K562 (cell line): ENCODE results near the gene ZBP1. TPM values are rescaled to one million over a fixed set of nuclear protein-coding genes. Genes with fewer than 3 reads are reported as not detected.

Experiments used
- ATF1 ChIP-seq, 2 experiments: fragments of 450-650 bp in 1 of 2; IDR thresholded peaks; 2 replicates each; pipeline ENCODE4 v1.6.1; 2016; ENCODE audit warnings: missing compliant biosample characterization in 1 of 2, missing genetic modification characterization in 1 of 2
- CBFA2T2 ChIP-seq: fragments of 450-650 bp; conservative IDR thresholded peaks from 2 replicates; pipeline ENCODE4 v1.6.1; 2017; ENCODE audit warnings: mild to moderate bottlenecking
- CBFA2T3 ChIP-seq: fragments of 450-650 bp; IDR thresholded peaks from 2 replicates; pipeline ENCODE4 v1.6.1; 2017
- CREM ChIP-seq: IDR thresholded peaks from 2 replicates; pipeline ENCODE4 v1.6.1; 2014; ENCODE audit warnings: antibody characterized with exemption, low read depth
- HDAC2 ChIP-seq: fragments of 450-650 bp; IDR thresholded peaks from 2 replicates; pipeline ENCODE4 v1.6.1; 2016; ENCODE audit warnings: mild to moderate bottlenecking
- SRF ChIP-seq, 2 experiments: fragments of 250-450, 450-650 bp in 1 of 2; sonication (Bioruptor Pico) in 1 of 2; sonication (generic) in 1 of 2; formaldehyde crosslinking; IDR thresholded peaks; 2 replicates each; pipeline versions ENCODE4 v1.5.0 to v1.5.1; 2020 to 2022; ENCODE audit warnings: mild to moderate bottlenecking in 1 of 2, missing genetic modification reagents in 1 of 2
- polyA plus RNA-seq, 8 experiments: library from polyadenylated mRNA; depleted of rRNA in 4 of 8; stranded (reverse) in 5 of 8; unstranded in 3 of 8; fragments of >200 nt; fragmentation: Nextera tagmentation in 2 of 8; fragmentation: Illumina TruSeq in 1 of 8; extraction: Ambion mirVana in 2 of 8; extraction: Trizol in 1 of 8; gene quantifications; 2 replicates each; pipeline versions ENCODE4 v1.2.1 to v1.2.3, GENCODE V29; 2011 to 2014; ENCODE audit warnings: inconsistent platforms in 1 of 8, missing spikeins in 1 of 8
- total RNA-seq, 7 experiments: library from RNA; depleted of rRNA in 6 of 7; stranded (reverse); fragments of >200 nt in 6 of 7; fragmentation: Illumina TruSeq in 2 of 7; extraction: Trizol in 2 of 7; gene quantifications; 2 replicates each; pipeline versions ENCODE4 v1.2.1 to v1.2.3, GENCODE V29; 2011 to 2021; ENCODE audit warnings: low replicate concordance in 1 of 7
- TF ChIP-seq, protein P1 (sequence below), 2 experiments: fragments of 450-650 bp; formaldehyde crosslinking in 1 of 2; IDR thresholded peaks; 2 replicates each; pipeline versions ENCODE4 v1.4.0 to v1.6.1; 2014 to 2020; ENCODE audit warnings: mild to moderate bottlenecking in 2 of 2, borderline replicate concordance in 1 of 2, low read depth in 1 of 2
- TF ChIP-seq, protein P2 (sequence below): sonication (generic); formaldehyde crosslinking; IDR thresholded peaks from 2 replicates; pipeline ENCODE4 v1.9.0; 2022; ENCODE audit warnings: mild to moderate bottlenecking, missing genetic modification reagents
- TF ChIP-seq, protein P3 (sequence below), 3 experiments: IDR thresholded peaks in 2 of 3; conservative IDR thresholded peaks in 1 of 3; 2 replicates each; pipeline ENCODE4 v1.5.1; 2011 to 2012; ENCODE audit warnings: low read length in 3 of 3, mild to moderate bottlenecking in 3 of 3, control low read depth in 2 of 3, improper control_type of control experiment in 1 of 3, inconsistent platforms in 1 of 3, low read depth in 1 of 3, mixed read lengths in 1 of 3, moderate library complexity in 1 of 3; ENCODE audit not compliant: insufficient read depth in 2 of 3
- TF ChIP-seq, protein P4 (sequence below): fragments of 450-650 bp; formaldehyde crosslinking; IDR thresholded peaks from 2 replicates; pipeline ENCODE4 v1.4.0; 2020; ENCODE audit warnings: mild to moderate bottlenecking, mixed read lengths
- TF ChIP-seq, protein P5 (sequence below), 2 experiments: fragments of 450-650 bp in 1 of 2; sonication (generic) in 1 of 2; formaldehyde crosslinking in 1 of 2; IDR thresholded peaks in 1 of 2; conservative IDR thresholded peaks in 1 of 2; 2 replicates each; pipeline versions ENCODE4 v1.6.1 to v1.8.1; 2016 to 2023; ENCODE audit warnings: mild to moderate bottlenecking in 2 of 2, moderate library complexity in 2 of 2, inconsistent platforms in 1 of 2, missing genetic modification reagents in 1 of 2

Gene ZBP1
- total and polyA plus RNA-seq, 9 of the 15 experiments (the other 6 are each of a cell fraction or from before 2014, with no cell fraction given): not detected

DNA sequence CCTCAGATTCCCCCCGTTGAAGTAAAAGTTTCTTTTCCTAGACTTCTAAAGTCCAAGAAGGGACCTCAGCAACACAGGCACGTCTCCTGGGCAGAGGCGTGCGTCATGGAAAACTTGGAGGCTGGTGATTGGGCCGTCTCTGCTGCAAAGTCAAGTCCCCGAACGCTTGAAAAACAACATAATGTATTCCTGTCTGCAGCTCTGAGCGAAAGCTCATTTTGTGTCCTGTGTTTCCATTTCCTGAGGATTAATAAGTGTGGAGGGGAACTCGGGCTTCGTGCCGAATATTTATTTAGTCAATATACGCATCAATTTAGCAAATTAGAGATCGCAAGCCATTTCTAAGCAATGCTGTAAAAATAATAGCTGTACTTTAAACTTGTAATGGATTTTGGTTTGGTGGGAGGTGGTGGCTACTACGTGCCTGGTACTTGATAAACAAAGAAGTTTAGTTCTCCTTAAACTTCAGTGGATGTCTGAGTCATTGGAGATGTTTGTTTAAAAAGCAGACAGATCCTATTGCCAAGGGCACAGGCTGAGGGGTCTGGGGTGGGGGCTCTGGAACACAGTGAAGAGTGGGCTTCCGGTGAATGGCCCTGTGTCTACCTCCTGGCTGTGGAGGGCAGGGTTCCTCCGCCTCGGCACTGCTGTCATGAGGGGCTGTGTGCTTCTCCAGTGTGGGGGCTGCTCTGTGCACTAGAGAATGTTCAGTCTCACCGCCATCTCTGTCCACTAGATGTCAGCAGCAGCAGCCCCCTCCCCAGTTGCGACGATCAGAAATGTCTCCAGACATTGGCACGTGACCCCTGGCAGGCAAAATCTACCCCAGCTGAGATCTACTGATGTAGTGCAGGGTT is 37.6 kb downstream of the ZBP1 start (continued):
- TF ChIP-seq, protein P1, sequence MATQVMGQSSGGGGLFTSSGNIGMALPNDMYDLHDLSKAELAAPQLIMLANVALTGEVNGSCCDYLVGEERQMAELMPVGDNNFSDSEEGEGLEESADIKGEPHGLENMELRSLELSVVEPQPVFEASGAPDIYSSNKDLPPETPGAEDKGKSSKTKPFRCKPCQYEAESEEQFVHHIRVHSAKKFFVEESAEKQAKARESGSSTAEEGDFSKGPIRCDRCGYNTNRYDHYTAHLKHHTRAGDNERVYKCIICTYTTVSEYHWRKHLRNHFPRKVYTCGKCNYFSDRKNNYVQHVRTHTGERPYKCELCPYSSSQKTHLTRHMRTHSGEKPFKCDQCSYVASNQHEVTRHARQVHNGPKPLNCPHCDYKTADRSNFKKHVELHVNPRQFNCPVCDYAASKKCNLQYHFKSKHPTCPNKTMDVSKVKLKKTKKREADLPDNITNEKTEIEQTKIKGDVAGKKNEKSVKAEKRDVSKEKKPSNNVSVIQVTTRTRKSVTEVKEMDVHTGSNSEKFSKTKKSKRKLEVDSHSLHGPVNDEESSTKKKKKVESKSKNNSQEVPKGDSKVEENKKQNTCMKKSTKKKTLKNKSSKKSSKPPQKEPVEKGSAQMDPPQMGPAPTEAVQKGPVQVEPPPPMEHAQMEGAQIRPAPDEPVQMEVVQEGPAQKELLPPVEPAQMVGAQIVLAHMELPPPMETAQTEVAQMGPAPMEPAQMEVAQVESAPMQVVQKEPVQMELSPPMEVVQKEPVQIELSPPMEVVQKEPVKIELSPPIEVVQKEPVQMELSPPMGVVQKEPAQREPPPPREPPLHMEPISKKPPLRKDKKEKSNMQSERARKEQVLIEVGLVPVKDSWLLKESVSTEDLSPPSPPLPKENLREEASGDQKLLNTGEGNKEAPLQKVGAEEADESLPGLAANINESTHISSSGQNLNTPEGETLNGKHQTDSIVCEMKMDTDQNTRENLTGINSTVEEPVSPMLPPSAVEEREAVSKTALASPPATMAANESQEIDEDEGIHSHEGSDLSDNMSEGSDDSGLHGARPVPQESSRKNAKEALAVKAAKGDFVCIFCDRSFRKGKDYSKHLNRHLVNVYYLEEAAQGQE (IDR thresholded peaks at IDR 0.05; ENCODE audit: borderline replicate concordance): peak; percentile 37; the same call in 1 of the 2 replicates
- TF ChIP-seq, protein P1 (CRISPR knock-in tag; IDR thresholded peaks at IDR 0.05; ENCODE audit: low read depth): no peak
- TF ChIP-seq CBFA2T2: peak; percentile 30; the same call in 1 of the 2 replicates
- TF ChIP-seq, protein P2, sequence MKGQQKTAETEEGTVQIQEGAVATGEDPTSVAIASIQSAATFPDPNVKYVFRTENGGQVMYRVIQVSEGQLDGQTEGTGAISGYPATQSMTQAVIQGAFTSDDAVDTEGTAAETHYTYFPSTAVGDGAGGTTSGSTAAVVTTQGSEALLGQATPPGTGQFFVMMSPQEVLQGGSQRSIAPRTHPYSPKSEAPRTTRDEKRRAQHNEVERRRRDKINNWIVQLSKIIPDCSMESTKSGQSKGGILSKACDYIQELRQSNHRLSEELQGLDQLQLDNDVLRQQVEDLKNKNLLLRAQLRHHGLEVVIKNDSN (CRISPR knock-in tag): peak; percentile 73
- TF ChIP-seq CBFA2T3: no peak
- peak; percentile 39; the same call in 1 of the 2 replicates for TF ChIP-seq CREM
- TF ChIP-seq, protein P3, sequence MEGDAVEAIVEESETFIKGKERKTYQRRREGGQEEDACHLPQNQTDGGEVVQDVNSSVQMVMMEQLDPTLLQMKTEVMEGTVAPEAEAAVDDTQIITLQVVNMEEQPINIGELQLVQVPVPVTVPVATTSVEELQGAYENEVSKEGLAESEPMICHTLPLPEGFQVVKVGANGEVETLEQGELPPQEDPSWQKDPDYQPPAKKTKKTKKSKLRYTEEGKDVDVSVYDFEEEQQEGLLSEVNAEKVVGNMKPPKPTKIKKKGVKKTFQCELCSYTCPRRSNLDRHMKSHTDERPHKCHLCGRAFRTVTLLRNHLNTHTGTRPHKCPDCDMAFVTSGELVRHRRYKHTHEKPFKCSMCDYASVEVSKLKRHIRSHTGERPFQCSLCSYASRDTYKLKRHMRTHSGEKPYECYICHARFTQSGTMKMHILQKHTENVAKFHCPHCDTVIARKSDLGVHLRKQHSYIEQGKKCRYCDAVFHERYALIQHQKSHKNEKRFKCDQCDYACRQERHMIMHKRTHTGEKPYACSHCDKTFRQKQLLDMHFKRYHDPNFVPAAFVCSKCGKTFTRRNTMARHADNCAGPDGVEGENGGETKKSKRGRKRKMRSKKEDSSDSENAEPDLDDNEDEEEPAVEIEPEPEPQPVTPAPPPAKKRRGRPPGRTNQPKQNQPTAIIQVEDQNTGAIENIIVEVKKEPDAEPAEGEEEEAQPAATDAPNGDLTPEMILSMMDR (IDR thresholded peaks at IDR 0.05 in 2 of 3, conservative IDR thresholded peaks at IDR 0.05 in 1 of 3; ENCODE audit: insufficient read depth in 2 of 3, low read depth in 1 of 3, low read length in 3 of 3): peak; percentile 64 to 81 (median 66)
- 0 out of 2 replicates have a peak, but pooled peaks have one; percentile 33 for TF ChIP-seq HDAC2
- no peak for TF ChIP-seq ATF1 (CRISPR knock-in tag; IDR thresholded peaks at IDR 0.05)
- TF ChIP-seq ATF1 (tag; IDR thresholded peaks at IDR 0.05): peak; percentile 46
- TF ChIP-seq, protein P4, sequence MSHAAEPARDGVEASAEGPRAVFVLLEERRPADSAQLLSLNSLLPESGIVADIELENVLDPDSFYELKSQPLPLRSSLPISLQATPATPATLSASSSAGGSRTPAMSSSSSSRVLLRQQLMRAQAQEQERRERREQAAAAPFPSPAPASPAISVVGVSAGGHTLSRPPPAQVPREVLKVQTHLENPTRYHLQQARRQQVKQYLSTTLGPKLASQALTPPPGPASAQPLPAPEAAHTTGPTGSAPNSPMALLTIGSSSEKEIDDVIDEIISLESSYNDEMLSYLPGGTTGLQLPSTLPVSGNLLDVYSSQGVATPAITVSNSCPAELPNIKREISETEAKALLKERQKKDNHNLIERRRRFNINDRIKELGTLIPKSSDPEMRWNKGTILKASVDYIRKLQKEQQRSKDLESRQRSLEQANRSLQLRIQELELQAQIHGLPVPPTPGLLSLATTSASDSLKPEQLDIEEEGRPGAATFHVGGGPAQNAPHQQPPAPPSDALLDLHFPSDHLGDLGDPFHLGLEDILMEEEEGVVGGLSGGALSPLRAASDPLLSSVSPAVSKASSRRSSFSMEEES (CRISPR knock-in tag): peak; percentile 74
- TF ChIP-seq, protein P5, sequence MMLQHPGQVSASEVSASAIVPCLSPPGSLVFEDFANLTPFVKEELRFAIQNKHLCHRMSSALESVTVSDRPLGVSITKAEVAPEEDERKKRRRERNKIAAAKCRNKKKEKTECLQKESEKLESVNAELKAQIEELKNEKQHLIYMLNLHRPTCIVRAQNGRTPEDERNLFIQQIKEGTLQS (IDR thresholded peaks at IDR 0.05): 0 out of 2 replicates have a peak, but pooled peaks have one; percentile 7
- TF ChIP-seq, protein P5 (CRISPR knock-in tag; conservative IDR thresholded peaks at IDR 0.05): no peak
- TF ChIP-seq SRF (CRISPR knock-in tag; IDR thresholded peaks at IDR 0.05): no peak
